Caco-2 (cell line): Measurements from ENCODE around the gene MT1M. TPM values are rescaled to one million over a fixed set of nuclear protein-coding genes. Genes with fewer than 3 reads are reported as not detected.

Experiments
- BruUV-seq: library from RNA; stranded (reverse); fragments of 400-500 nt; replicated peaks from 2 replicates; lab custom pipeline; 2021; lab: Mats Ljungman, UMichigan
- CTCF ChIA-PET: fragments of 300-600 bp; sonication (Branson Sonifier 250); formaldehyde crosslinking; loops from one replicate; lab custom pipeline; 2022; ENCODE audit warnings: antibody characterized with exemption; lab: Charles Lee
- POLR2A ChIA-PET: fragments of 300-600 bp; sonication (Branson Sonifier 250); formaldehyde crosslinking; loops from one replicate; lab custom pipeline; 2022; ENCODE audit warnings: antibody characterized with exemption; lab: Charles Lee
- DNase-seq, 2 experiments: peaks; one replicate each; pipeline versions ENCODE4 v3.0.0 to v3.0.0-alpha.2; 2020 to 2022
- H3K27me3 ChIP-seq: replicated peaks from 2 replicates; pipeline ENCODE4 v1.6.0; 2011; ENCODE audit warnings: low read length; ENCODE audit not compliant: control insufficient read depth, insufficient read depth
- H3K36me3 ChIP-seq: 2 replicates; pipeline ENCODE4 v1.5.1; 2011; ENCODE audit warnings: low read length; ENCODE audit not compliant: control insufficient read depth, insufficient read depth
- H3K4me1 ChIP-seq: fragments of 250-450 bp; sonication (Bioruptor Pico); 2 replicates; pipeline ENCODE4 v1.5.1; 2020; ENCODE audit warnings: mild to moderate bottlenecking
- H3K4me3 ChIP-seq: 2 replicates; pipeline ENCODE4 v1.5.1; 2011; ENCODE audit warnings: low read depth, mild to moderate bottlenecking, control low read depth, low read length
- H3K9me3 ChIP-seq: fragments of 250-450 bp; sonication (Bioruptor Pico); 2 replicates; pipeline ENCODE4 v1.5.1; 2020; ENCODE audit warnings: mild to moderate bottlenecking, moderate library complexity
- H3K27ac Mint-ChIP-seq: one replicate; pipeline ENCODE4 v1.8.0; 2022; ENCODE audit warnings: mixed read lengths; ENCODE audit not compliant: unreplicated experiment
- H3K27me3 Mint-ChIP-seq: one replicate; pipeline ENCODE4 v1.8.0; 2022; ENCODE audit warnings: mixed read lengths; ENCODE audit not compliant: insufficient read depth, unreplicated experiment
- H3K36me3 Mint-ChIP-seq: one replicate; pipeline ENCODE4 v1.8.0; 2022; ENCODE audit warnings: mild to moderate bottlenecking, mixed read lengths; ENCODE audit not compliant: insufficient read depth, unreplicated experiment
- H3K4me1 Mint-ChIP-seq: one replicate; pipeline ENCODE4 v1.8.0; 2022; ENCODE audit warnings: low read depth, mixed read lengths; ENCODE audit not compliant: unreplicated experiment
- H3K4me3 Mint-ChIP-seq: one replicate; pipeline ENCODE4 v1.8.0; 2022; ENCODE audit warnings: mild to moderate bottlenecking, moderate library complexity, mixed read lengths; ENCODE audit not compliant: unreplicated experiment
- H3K9me3 Mint-ChIP-seq: one replicate; pipeline ENCODE4 v1.8.0; 2022; ENCODE audit warnings: mixed read lengths; ENCODE audit not compliant: unreplicated experiment
- intact Hi-C: fragments of 100-400 bp; cut with micrococcal nuclease; formaldehyde crosslinking; loops from one replicate; pipeline ENCODE4 v1.10.0; 2022; ENCODE audit not compliant: unreplicated experiment
- total RNA-seq: library from RNA; stranded (reverse); gene quantifications from 2 replicates; pipeline ENCODE4 v1.2.3, GENCODE V29; 2022
- TF ChIP-seq, protein P1 (sequence below), 2 experiments: fragments of 200-600 bp in 1 of 2; IDR thresholded peaks; 1 replicate in 1 of 2; 2 replicates in 1 of 2; pipeline versions ENCODE4 v1.5.1 to v1.8.0; 2011 to 2022; ENCODE audit warnings: antibody characterized with exemption in 1 of 2, control low read depth in 1 of 2, inconsistent platforms in 1 of 2, low read depth in 1 of 2, low read length in 1 of 2, mild to moderate bottlenecking in 1 of 2, moderate library complexity in 1 of 2; ENCODE audit not compliant: insufficient read depth in 1 of 2, severe bottlenecking in 1 of 2, unreplicated experiment in 1 of 2

The MT1M gene
- total RNA-seq, 1 experiment from 2014 or later: not detected

DNA sequence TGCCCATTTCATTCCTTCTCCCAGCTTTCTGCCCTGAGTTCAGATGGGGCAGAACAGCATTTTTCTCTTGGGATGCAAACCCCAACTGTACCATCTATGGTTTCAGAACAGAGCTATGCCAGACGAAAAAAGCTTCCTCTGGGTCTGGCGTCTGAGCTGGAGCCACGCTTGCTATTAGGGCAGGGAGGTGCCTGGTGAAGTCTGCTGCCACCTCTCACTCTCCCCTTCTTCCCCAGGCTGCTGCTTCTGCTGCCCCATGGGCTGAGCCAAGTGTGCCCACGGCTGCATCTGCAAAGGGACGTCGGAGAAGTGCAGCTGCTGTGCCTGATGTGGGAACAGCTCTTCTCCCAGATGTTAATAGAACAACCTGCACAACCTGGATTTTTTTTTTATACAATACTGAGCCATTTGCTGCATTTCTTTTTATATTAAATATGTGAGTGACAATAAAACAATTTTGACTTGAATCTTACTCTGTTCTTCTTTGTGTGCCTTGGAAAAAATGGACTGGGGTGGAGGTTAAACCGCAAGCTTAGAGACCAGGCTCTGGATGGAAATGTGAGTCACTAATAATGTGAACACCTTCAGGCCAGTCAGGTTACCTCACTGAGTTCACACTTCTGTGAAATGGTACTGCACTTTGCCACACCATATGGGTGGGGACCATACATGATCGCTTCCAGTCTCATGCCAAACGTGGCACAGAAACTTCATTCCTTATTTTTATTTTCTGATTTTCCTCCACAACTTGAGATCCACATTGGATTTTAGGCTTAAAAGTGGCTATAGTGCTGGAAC lies 4.4 kb downstream of the MT1M start:
- POLR2A ChIA-PET: no interaction called here
- CTCF ChIA-PET: interaction anchor here (1.0 kb wide), 1 partner anchor 65 kb away, joined by 3 read pairs; no protein-coding TSS in a partner anchor
- H3K4me1 ChIP-seq: no peaks in the 10 kb centered on the region
- no peaks in the 10 kb centered on the region for H3K9me3 ChIP-seq
- intact Hi-C loops: no loop called here
- peaks cover 27% of the 10 kb centered on the region for H3K27me3 Mint-ChIP-seq
- H3K36me3 Mint-ChIP-seq: no peaks in the 10 kb centered on the region
- peaks cover 12% of the 10 kb centered on the region for H3K27me3 ChIP-seq
- no peak overlapping the region for H3K4me3 ChIP-seq
- peaks cover 3% of the 10 kb centered on the region for H3K4me1 Mint-ChIP-seq
- H3K36me3 ChIP-seq: no peaks in the 10 kb centered on the region
- H3K4me3 Mint-ChIP-seq: no peak overlapping the region
- TF ChIP-seq, protein P1, sequence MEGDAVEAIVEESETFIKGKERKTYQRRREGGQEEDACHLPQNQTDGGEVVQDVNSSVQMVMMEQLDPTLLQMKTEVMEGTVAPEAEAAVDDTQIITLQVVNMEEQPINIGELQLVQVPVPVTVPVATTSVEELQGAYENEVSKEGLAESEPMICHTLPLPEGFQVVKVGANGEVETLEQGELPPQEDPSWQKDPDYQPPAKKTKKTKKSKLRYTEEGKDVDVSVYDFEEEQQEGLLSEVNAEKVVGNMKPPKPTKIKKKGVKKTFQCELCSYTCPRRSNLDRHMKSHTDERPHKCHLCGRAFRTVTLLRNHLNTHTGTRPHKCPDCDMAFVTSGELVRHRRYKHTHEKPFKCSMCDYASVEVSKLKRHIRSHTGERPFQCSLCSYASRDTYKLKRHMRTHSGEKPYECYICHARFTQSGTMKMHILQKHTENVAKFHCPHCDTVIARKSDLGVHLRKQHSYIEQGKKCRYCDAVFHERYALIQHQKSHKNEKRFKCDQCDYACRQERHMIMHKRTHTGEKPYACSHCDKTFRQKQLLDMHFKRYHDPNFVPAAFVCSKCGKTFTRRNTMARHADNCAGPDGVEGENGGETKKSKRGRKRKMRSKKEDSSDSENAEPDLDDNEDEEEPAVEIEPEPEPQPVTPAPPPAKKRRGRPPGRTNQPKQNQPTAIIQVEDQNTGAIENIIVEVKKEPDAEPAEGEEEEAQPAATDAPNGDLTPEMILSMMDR (IDR thresholded peaks at IDR 0.05; ENCODE audit: insufficient read depth in 1 of 2, low read depth in 1 of 2, low read length in 1 of 2, severe bottlenecking in 1 of 2, unreplicated experiment in 1 of 2): no peak
- no TSS peak for BruUV-seq
- DNase-seq: no peak
- no peaks in the 10 kb centered on the region for H3K9me3 Mint-ChIP-seq
- H3K27ac Mint-ChIP-seq: no peak overlapping the region

DNA sequence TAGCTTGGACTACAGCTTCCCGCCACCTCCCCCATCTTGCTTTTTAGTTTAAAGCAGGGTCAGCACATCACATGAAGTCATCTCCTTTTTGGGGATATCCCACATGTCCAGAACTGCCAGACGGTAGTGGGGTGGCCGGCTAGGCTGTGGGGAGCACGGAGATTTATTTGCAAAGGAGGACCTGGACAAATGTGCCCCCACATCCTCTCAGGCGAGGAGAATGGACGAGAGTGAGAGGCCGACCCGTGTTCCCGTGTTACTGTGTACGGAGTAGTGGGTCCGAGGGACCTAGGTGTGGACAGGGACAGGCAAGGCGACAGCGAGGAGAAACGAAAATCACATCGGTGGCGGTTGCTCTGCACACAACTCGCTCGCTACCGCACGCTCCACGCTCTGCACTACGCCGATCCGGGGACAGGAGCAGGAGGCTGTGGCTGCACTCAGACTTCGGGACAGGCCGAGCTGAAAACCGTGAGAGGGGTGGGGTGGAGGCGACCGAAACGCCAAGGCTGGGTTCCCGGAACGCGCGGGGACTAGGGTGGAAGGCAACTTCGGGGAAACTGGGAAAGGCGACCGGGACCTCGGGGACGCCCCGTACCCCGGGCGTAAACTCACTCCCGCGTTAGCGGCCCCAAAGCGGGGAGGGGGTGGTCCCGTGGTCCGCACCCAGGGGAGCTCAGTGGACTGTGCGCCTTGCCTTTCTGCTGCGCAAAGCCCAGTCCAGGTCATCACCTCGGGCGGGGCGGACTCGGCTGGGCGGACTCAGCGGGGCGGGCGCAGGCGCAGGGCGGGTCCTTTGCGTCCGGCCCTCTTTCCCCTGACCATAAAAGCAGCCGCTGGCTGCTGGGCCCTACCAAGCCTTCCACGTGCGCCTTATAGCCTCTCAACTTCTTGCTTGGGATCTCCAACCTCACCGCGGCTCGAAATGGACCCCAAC lies 5.6 kb downstream of the MT1M start, which contains the start of gene MT1A:
Gene MT1A, plus strand, starts transcription at position 853 of the 937 bp plus-strand sequence. Its CDS starts 73 bp downstream, at position 926.
- Histone ChIP-seq H3K27me3 (peaks cover 9% of the 10 kb centered on the region), H3K36me3 (no peaks in the 10 kb centered on the region), H3K4me3 (peak within 1 kb of the TSS; percentile 45), H3K4me1 (no peaks in the 10 kb centered on the region), H3K9me3 (no peaks in the 10 kb centered on the region)
- Mint-ChIP-seq H3K36me3 (no peaks in the 10 kb centered on the region), H3K4me1 (no peaks in the 10 kb centered on the region), H3K27ac (no peak within 1 kb of the TSS), H3K9me3 (no peaks in the 10 kb centered on the region), H3K27me3 (peaks cover 19% of the 10 kb centered on the region), H3K4me3 (peak within 1 kb of the TSS; percentile 77)
- ChIA-PET POLR2A (no interaction called here), CTCF (interaction anchor here (1.2 to 1.8 kb wide), 2 partner anchors 37 to 64 kb away, joined by 4 read pairs; no protein-coding TSS in a partner anchor)
- TF ChIP-seq, protein P1 (IDR thresholded peaks at IDR 0.05; ENCODE audit: insufficient read depth in 1 of 2, low read depth in 1 of 2, low read length in 1 of 2, severe bottlenecking in 1 of 2, unreplicated experiment in 1 of 2): no peak
- no TSS peak for BruUV-seq
- DNase-seq: peak; percentile 72 to 80
- intact Hi-C loops: no loop called here

DNA sequence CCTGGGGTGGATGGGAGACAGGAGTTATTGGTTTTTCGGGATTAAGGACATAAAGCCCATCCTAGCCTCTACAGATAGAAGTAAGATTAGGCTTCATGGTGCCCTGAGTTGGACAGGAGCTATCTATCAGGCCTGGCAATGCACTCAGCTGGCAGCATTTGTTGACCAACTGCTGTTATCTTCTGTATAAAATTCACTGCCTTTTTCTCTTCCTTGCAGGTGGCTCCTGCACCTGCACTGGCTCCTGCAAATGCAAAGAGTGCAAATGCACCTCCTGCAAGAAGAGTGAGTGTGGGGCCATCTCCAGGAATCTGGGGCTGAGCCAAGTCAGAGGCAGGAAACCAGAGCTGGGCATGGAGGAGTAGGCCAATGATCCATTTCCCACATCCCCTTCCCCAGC lies 6.6 kb downstream of the MT1M start:
- Mint-ChIP-seq H3K4me3 (peak overlapping the region; percentile 77), H3K4me1 (peaks cover 5% of the 10 kb centered on the region), H3K9me3 (no peaks in the 10 kb centered on the region), H3K27me3 (peaks cover 15% of the 10 kb centered on the region), H3K27ac (no peak overlapping the region), H3K36me3 (no peaks in the 10 kb centered on the region)
- intact Hi-C loops: no loop called here
- TF ChIP-seq, protein P1 (IDR thresholded peaks at IDR 0.05; ENCODE audit: insufficient read depth in 1 of 2, low read depth in 1 of 2, low read length in 1 of 2, severe bottlenecking in 1 of 2, unreplicated experiment in 1 of 2): no peak
- H3K4me1 ChIP-seq: no peaks in the 10 kb centered on the region
- peaks cover 7% of the 10 kb centered on the region for H3K27me3 ChIP-seq
- no peak for DNase-seq
- BruUV-seq: no TSS peak
- POLR2A ChIA-PET: no interaction called here
- H3K36me3 ChIP-seq: no peaks in the 10 kb centered on the region
- CTCF ChIA-PET: interaction anchor here (0.6 to 1.8 kb wide), 3 partner anchors 38 to 63 kb away, joined by 4 to 6 read pairs (median 4); no protein-coding TSS in a partner anchor
- H3K4me3 ChIP-seq: no peak overlapping the region
- no peaks in the 10 kb centered on the region for H3K9me3 ChIP-seq
